IgD-negative memory B cell (primary cell): ENCODE measurements around the gene PLCH2. TPM values are rescaled to one million over a fixed set of nuclear protein-coding genes. Genes with fewer than 3 reads are reported as not detected.

Experiments
- H3K27ac Mint-ChIP-seq, 3 donors: one replicate each; pipeline ENCODE4 v1.8.0; 2020 to 2022; ENCODE audit warnings: mild to moderate bottlenecking in 3 of 3, mixed read lengths in 3 of 3, moderate library complexity in 1 of 3
- H3K27me3 Mint-ChIP-seq: one replicate; pipeline ENCODE4 v1.8.0; 2021; ENCODE audit warnings: mixed read lengths
- H3K36me3 Mint-ChIP-seq: one replicate; pipeline ENCODE4 v1.8.0; 2020; ENCODE audit warnings: mild to moderate bottlenecking, mixed read lengths
- H3K4me1 Mint-ChIP-seq, 3 donors: one replicate each; pipeline ENCODE4 v1.8.0; 2020 to 2022; ENCODE audit warnings: mixed read lengths in 3 of 3, mild to moderate bottlenecking in 1 of 3
- H3K4me3 Mint-ChIP-seq, 4 donors: one replicate each; pipeline ENCODE4 v1.8.0; 2020 to 2022; ENCODE audit warnings: mild to moderate bottlenecking in 4 of 4, mixed read lengths in 4 of 4, moderate library complexity in 3 of 4
- H3K9me3 Mint-ChIP-seq, 3 donors: one replicate each; pipeline ENCODE4 v1.8.0; 2020 to 2021; ENCODE audit warnings: mixed read lengths in 3 of 3, mild to moderate bottlenecking in 1 of 3
- polyA plus RNA-seq: library from polyadenylated mRNA; unstranded; fragments of 300-500 nt; fragmentation: Illumina TruSeq; gene quantifications from one replicate; pipeline ENCODE4 v1.2.3, GENCODE V29; 2021

The PLCH2 gene
- polyA plus RNA-seq, 1 donor from 2014 or later, result 0.66 TPM

DNA sequence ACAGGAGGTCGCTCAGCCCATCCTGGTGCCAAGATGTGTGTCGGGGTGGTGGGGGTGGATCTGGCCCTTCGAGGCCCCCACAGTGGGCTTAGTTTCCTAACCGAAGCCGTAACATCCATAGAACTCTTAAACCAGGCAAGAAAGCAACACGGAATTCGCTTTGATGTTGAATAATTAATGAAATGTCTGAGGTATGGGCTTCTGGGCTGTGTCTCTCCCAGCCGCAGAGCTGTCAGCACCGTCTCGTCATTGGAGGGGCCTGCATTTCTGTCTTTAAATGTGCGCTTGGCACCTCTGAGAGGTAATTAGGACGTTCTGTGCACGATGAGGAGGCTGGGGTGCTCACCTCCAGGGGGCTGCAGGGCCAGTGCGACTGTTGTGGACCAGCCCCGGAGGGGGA, 13.3 kb upstream of the PLCH2 start:
- peaks cover 10% of the 10 kb centered on the region for H3K27me3 Mint-ChIP-seq
- no peak overlapping the region for H3K4me3 Mint-ChIP-seq
- no peak overlapping the region for H3K27ac Mint-ChIP-seq
- no peaks in the 10 kb centered on the region for H3K36me3 Mint-ChIP-seq
- H3K9me3 Mint-ChIP-seq, result no peaks in the 10 kb centered on the region
- H3K4me1 Mint-ChIP-seq, result peaks cover 0 to 5% (median 0%) of the 10 kb centered on the region in 3 donors

GRCh38 chr1:2463396-2463795, 12.7 kb upstream of the PLCH2 start:
- Mint-ChIP-seq H3K9me3 (no peaks in the 10 kb centered on the region), H3K27me3 (peaks cover 11% of the 10 kb centered on the region), H3K4me3 (no peak overlapping the region), H3K27ac (no peak overlapping the region), H3K4me1 (peaks cover 0 to 5% (median 0%) of the 10 kb centered on the region in 3 donors), H3K36me3 (no peaks in the 10 kb centered on the region)

- Mint-ChIP-seq H3K9me3 (no peaks in the 10 kb centered on the region), H3K4me3 (no peak overlapping the region), H3K27ac (no peak overlapping the region), H3K27me3 (peaks cover 13% of the 10 kb centered on the region), H3K4me1 (peaks cover 0 to 12% (median 0%) of the 10 kb centered on the region in 3 donors), H3K36me3 (no peaks in the 10 kb centered on the region)
Observed at GRCh38 chr1:2465371-2466269, 10.5 kb upstream of the PLCH2 start.

DNA sequence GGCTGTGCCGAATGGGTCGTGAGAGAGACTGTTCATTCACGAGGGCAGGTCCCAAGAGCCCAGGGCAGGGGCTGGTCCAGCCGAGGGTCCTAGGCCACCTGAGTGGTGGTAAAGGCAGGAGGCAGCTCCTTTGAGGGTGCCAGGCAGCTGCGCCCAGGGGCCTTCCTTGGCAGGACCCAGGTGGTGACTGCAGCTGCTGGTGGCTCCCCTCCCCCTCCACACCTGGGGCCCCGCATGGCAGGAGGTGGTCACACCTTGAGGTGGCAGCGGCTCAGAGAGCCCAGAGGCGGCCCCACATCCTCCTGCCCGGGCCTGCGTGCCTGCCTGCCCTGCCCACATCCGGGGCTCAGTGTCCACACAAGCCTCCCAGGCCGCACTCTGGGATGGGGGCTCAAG, 9.8 kb upstream of the PLCH2 start:
- H3K27me3 Mint-ChIP-seq, result peaks cover 16% of the 10 kb centered on the region

GRCh38 chr1:2466958-2467554, 9.0 kb upstream of the PLCH2 start:
- Mint-ChIP-seq H3K27me3 (peaks cover 14% of the 10 kb centered on the region), H3K4me1 (peaks cover 0 to 13% (median 4%) of the 10 kb centered on the region in 3 donors), H3K27ac (no peak overlapping the region), H3K36me3 (no peaks in the 10 kb centered on the region), H3K9me3 (no peaks in the 10 kb centered on the region), H3K4me3 (no peak overlapping the region)

More for the DNA sequence above, 9.8 kb upstream of the PLCH2 start:
- Mint-ChIP-seq H3K9me3 (no peaks in the 10 kb centered on the region), H3K27ac (no peak overlapping the region), H3K36me3 (no peaks in the 10 kb centered on the region), H3K4me1 (peaks cover 0 to 13% (median 4%) of the 10 kb centered on the region in 3 donors), H3K4me3 (no peak overlapping the region)

- Mint-ChIP-seq H3K9me3 (no peaks in the 10 kb centered on the region), H3K4me3 (no peak overlapping the region), H3K27ac (no peak overlapping the region), H3K27me3 (peaks cover 12% of the 10 kb centered on the region), H3K4me1 (peaks cover 0 to 13% (median 4%) of the 10 kb centered on the region in 3 donors), H3K36me3 (no peaks in the 10 kb centered on the region)
Observed at GRCh38 chr1:2468041-2468472, 8.0 kb upstream of the PLCH2 start.

GRCh38 chr1:2468540-2468939, 7.5 kb upstream of the PLCH2 start:
- H3K27ac Mint-ChIP-seq, result no peak overlapping the region
- peaks cover 0 to 13% (median 4%) of the 10 kb centered on the region in 3 donors for H3K4me1 Mint-ChIP-seq
- no peaks in the 10 kb centered on the region for H3K36me3 Mint-ChIP-seq
- peaks cover 11% of the 10 kb centered on the region for H3K27me3 Mint-ChIP-seq
- H3K4me3 Mint-ChIP-seq, result no peak overlapping the region
- no peaks in the 10 kb centered on the region for H3K9me3 Mint-ChIP-seq

GRCh38 chr1:2469103-2469940, 6.8 kb upstream of the PLCH2 start:
- H3K9me3 Mint-ChIP-seq, result no peaks in the 10 kb centered on the region
- H3K4me3 Mint-ChIP-seq, result no peak overlapping the region
- peaks cover 0 to 12% (median 4%) of the 10 kb centered on the region in 3 donors for H3K4me1 Mint-ChIP-seq
- H3K27me3 Mint-ChIP-seq, result peaks cover 9% of the 10 kb centered on the region
- no peaks in the 10 kb centered on the region for H3K36me3 Mint-ChIP-seq
- no peak overlapping the region for H3K27ac Mint-ChIP-seq

DNA sequence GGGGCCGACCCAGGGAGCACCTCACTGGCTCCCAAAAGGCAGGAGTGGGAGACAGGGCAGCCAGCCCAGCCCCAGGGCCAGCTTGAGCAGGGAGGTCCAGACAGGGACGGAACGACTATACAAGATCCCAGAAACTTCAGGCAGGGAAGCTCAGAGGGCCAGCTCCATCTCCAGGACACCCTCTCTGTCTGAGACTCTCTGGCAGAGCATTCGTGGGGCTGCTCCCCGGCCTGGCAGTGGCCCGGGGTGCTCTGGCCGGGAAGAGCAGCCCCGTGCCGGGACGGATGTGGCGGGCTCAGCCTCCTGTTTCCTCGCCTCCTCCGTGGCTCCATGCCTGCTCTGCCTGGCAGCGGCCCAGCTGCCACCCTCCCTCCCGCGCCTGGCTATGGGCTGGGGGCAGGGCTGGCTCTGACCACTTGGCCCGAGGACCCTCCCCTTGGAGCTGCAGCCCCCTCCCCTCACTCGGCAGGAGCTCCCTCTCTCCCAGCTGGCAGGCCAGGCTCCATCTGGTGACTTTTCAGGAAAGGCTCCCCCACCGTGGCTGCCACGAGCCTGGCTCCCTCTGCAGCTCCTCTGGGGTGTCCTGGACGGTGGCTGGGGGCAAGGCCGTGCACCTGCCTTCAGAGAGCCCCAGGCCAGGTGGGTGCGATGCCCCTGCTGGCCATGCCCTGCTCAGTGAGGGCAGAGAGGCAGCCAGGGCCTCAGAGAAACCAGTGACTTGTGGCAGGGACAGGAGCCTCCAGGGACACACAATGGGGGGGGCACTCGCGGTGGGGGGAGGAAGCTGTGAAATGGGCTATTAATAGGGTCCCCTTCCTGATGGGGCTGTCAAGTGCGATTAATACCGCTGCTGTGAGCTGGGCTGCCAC, 5.6 kb upstream of the PLCH2 start:
- Mint-ChIP-seq H3K4me1 (peaks cover 0 to 8% (median 4%) of the 10 kb centered on the region in 3 donors), H3K4me3 (peak overlapping the region in 2 of 4 donors; percentile 72 to 87), H3K9me3 (no peaks in the 10 kb centered on the region), H3K36me3 (no peaks in the 10 kb centered on the region), H3K27me3 (peaks cover 8% of the 10 kb centered on the region), H3K27ac (no peak overlapping the region)

DNA sequence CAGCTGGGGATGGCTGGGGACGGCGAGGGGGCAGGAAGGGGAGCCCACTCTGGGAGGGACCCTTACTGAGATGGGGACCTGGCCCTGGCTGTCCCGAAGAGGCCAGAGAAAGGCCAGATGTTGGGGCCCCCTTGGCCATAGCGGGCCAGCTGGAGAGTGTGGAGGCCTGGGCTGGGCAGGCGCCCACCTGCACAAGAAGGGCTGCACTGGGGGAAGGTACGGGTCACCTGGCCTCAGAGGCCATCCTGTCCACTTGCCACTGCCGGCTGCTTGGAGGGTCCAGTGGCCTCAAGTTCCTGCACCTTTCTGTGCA, 5.0 kb upstream of the PLCH2 start:
- peaks cover 8% of the 10 kb centered on the region for H3K27me3 Mint-ChIP-seq
- H3K9me3 Mint-ChIP-seq, result no peaks in the 10 kb centered on the region
- H3K36me3 Mint-ChIP-seq, result no peaks in the 10 kb centered on the region
- peak overlapping the region in 1 of 4 donors; percentile 87 for H3K4me3 Mint-ChIP-seq
- H3K4me1 Mint-ChIP-seq, result peaks cover 0 to 8% (median 4%) of the 10 kb centered on the region in 3 donors
- H3K27ac Mint-ChIP-seq, result no peak overlapping the region

DNA sequence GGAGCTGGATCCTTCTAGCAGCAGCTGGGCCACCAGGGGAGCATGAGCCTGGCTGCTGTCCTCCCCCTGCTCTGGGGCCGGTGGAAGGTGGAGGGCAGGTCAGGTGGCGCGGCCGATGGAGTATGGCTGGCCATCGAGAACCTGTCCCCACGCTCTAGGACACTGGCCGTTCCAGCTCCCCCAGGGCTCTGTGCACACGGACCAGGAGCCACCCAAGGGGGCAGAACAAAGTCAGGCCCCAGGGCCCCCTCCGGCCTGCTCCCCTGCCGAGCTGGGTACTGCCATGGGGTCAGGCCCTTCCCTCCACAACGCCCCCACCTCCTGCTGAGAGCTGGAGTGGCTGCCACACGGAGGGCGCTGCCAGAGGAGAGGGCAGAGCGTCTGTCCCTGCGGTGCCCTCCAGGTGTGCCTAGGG, 4.5 kb upstream of the PLCH2 start:
- Mint-ChIP-seq H3K36me3 (no peaks in the 10 kb centered on the region), H3K27ac (no peak overlapping the region), H3K9me3 (no peaks in the 10 kb centered on the region), H3K4me1 (peaks cover 0 to 8% (median 4%) of the 10 kb centered on the region in 3 donors), H3K27me3 (peaks cover 8% of the 10 kb centered on the region), H3K4me3 (no peak overlapping the region)

- Mint-ChIP-seq H3K27me3 (peaks cover 8% of the 10 kb centered on the region), H3K4me3 (no peak overlapping the region), H3K27ac (no peak overlapping the region), H3K4me1 (peaks cover 0 to 8% (median 4%) of the 10 kb centered on the region in 3 donors), H3K36me3 (no peaks in the 10 kb centered on the region), H3K9me3 (no peaks in the 10 kb centered on the region)
Observed at GRCh38 chr1:2472109-2472508, 4.0 kb upstream of the PLCH2 start.

DNA sequence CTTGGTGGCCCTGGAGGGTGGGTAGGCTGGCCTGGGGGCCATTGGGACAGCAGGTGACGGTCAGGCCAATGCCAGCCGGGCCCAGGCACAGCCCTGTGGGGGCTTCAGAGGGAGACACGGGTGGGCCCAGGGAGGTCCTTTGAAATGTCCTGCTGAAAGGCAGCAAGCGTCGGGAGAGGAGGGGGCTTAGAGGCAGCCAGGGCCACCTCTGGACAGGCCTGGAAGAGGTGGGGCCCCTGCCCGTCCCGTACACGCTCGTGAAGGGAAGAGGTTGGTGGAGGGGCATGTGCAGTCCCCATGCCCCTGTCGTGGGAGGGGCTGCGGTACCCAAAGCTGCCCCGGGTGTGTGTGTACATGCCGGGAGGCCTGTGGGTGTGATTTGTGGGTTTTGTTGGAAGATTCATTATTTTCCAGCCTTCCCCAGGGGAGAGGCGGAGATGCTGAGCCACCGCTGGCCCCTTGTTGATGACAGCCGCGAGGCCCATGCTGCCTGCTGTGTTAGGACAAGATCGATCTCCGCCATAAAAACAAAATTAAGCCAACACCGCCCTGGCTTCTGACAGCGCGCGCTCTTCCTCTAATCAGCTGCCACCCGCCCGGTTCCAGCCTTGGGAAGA, 3.4 kb upstream of the PLCH2 start:
- H3K4me3 Mint-ChIP-seq, result peak overlapping the region in 1 of 4 donors; percentile 9
- no peaks in the 10 kb centered on the region for H3K9me3 Mint-ChIP-seq
- H3K4me1 Mint-ChIP-seq, result peaks cover 0 to 8% (median 4%) of the 10 kb centered on the region in 3 donors
- H3K36me3 Mint-ChIP-seq, result no peaks in the 10 kb centered on the region
- H3K27me3 Mint-ChIP-seq, result peaks cover 8% of the 10 kb centered on the region
- H3K27ac Mint-ChIP-seq, result no peak overlapping the region

GRCh38 chr1:2473198-2473597, 2.9 kb upstream of the PLCH2 start:
- no peak overlapping the region for H3K4me3 Mint-ChIP-seq
- no peak overlapping the region for H3K27ac Mint-ChIP-seq
- no peaks in the 10 kb centered on the region for H3K9me3 Mint-ChIP-seq
- H3K27me3 Mint-ChIP-seq, result peaks cover 8% of the 10 kb centered on the region
- H3K4me1 Mint-ChIP-seq, result peaks cover 0 to 8% (median 4%) of the 10 kb centered on the region in 3 donors
- no peaks in the 10 kb centered on the region for H3K36me3 Mint-ChIP-seq
